HCT116 (cell line): Measurements from ENCODE around the gene ADGRE3.

Experiments
- CEBPB ChIP-seq: IDR thresholded peaks from 2 replicates; pipeline ENCODE4 v1.6.1; 2012; ENCODE audit warnings: low read depth
- EZH2phosphoT487 ChIP-seq: fragments of 200-600 bp; IDR thresholded peaks from 2 replicates; pipeline ENCODE4 v1.6.1; 2018; ENCODE audit warnings: antibody characterized with exemption, borderline replicate concordance
- POLR2A ChIP-seq: IDR thresholded peaks from 2 replicates; pipeline ENCODE4 v1.7.0; 2011; ENCODE audit warnings: borderline replicate concordance; ENCODE audit not compliant: insufficient read depth, insufficient read length; ENCODE audit errors: extremely low read depth
- POLR2AphosphoS5 ChIP-seq: IDR thresholded peaks from 2 replicates; pipeline ENCODE4 v1.6.1; 2011; ENCODE audit warnings: mild to moderate bottlenecking, low read depth, low read length, moderate library complexity
- REST ChIP-seq: IDR thresholded peaks from 2 replicates; pipeline ENCODE4 v1.6.1; 2012; ENCODE audit warnings: low read depth
- SIN3A ChIP-seq: IDR thresholded peaks from 2 replicates; pipeline ENCODE4 v1.6.1; 2012; ENCODE audit warnings: low read depth
- SP1 ChIP-seq: IDR thresholded peaks from 2 replicates; pipeline ENCODE4 v1.6.1; 2012; ENCODE audit warnings: low read depth
- TCF7L2 ChIP-seq: IDR thresholded peaks from 2 replicates; pipeline ENCODE4 v1.7.0; 2011; ENCODE audit warnings: borderline replicate concordance, inconsistent platforms; ENCODE audit not compliant: insufficient read depth, insufficient read length; ENCODE audit errors: extremely low read depth
- ZFX ChIP-seq: fragments of 450-650 bp; IDR thresholded peaks from 2 replicates; pipeline ENCODE4 v1.6.1; 2017
- ZNF274 ChIP-seq: fragments of 200-500 bp; sonication (Bioruptor generic); IDR thresholded peaks from 2 replicates; pipeline ENCODE4 v1.6.1; 2014; ENCODE audit warnings: mild to moderate bottlenecking, low read depth, low read length, inconsistent platforms
- TF ChIP-seq, protein P1 (sequence below), 3 experiments: fragments of 200-600 bp in 1 of 3; sonication (generic) in 1 of 3; IDR thresholded peaks in 2 of 3; conservative IDR thresholded peaks in 1 of 3; 2 replicates each; pipeline ENCODE4 v1.5.1; 2012 to 2017; ENCODE audit warnings: low read depth in 2 of 3, low read length in 2 of 3, antibody characterized with exemption in 1 of 3, borderline replicate concordance in 1 of 3, control low read depth in 1 of 3, mild to moderate bottlenecking in 1 of 3, mixed read lengths in 1 of 3, mixed run types in 1 of 3, moderate library complexity in 1 of 3; ENCODE audit not compliant: insufficient read depth in 1 of 3

DNA sequence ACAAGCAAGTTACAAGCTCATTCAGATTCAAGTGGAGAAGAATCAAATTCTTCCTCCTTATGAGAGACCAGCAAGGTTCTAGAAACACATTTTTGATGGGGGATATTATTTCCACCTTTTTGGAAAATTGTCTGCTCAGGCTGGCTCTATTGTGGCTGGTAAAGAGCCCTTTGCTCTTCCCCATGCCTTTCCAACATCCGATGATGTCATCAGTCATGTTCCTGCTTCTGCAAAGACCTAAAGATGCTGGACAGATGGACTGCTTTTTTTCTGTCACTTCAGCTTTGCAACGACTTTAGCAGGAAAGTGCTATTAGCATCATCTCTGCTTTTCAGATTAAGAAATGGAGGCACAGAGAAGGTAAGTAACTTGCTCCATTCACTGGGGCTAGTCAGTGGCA lies 4.2 kb downstream of the ADGRE3 start:
- no peak for TF ChIP-seq POLR2AphosphoS5
- no peak for TF ChIP-seq CEBPB
- TF ChIP-seq, protein P1, sequence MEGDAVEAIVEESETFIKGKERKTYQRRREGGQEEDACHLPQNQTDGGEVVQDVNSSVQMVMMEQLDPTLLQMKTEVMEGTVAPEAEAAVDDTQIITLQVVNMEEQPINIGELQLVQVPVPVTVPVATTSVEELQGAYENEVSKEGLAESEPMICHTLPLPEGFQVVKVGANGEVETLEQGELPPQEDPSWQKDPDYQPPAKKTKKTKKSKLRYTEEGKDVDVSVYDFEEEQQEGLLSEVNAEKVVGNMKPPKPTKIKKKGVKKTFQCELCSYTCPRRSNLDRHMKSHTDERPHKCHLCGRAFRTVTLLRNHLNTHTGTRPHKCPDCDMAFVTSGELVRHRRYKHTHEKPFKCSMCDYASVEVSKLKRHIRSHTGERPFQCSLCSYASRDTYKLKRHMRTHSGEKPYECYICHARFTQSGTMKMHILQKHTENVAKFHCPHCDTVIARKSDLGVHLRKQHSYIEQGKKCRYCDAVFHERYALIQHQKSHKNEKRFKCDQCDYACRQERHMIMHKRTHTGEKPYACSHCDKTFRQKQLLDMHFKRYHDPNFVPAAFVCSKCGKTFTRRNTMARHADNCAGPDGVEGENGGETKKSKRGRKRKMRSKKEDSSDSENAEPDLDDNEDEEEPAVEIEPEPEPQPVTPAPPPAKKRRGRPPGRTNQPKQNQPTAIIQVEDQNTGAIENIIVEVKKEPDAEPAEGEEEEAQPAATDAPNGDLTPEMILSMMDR (IDR thresholded peaks at IDR 0.05 in 2 of 3, conservative IDR thresholded peaks at IDR 0.05 in 1 of 3; ENCODE audit: borderline replicate concordance in 1 of 3, insufficient read depth in 1 of 3, low read depth in 2 of 3, low read length in 2 of 3), result no peak
- TF ChIP-seq REST, result no peak
- TF ChIP-seq POLR2A, result no peak
- TF ChIP-seq ZNF274, result no peak
- no peak for TF ChIP-seq SP1
- no peak for TF ChIP-seq SIN3A
- TF ChIP-seq TCF7L2, result no peak
- TF ChIP-seq ZFX, result no peak
- no peak for TF ChIP-seq EZH2phosphoT487
